CD4-positive, CD25-positive, alpha-beta regulatory T cell (primary cell): Measurements from ENCODE around the gene ITGAL. TPM values are rescaled to one million over a fixed set of nuclear protein-coding genes. Genes with fewer than 3 reads are reported as not detected.

ENCODE experiments used
- ATAC-seq, 2 donors: fragments of 150-1000 bp; cut with Tn5 transposase; one replicate each; pipeline ENCODE4 v1.10.0; 2021; ENCODE audit warnings: low read depth in 2 of 2, moderate number of reproducible peaks in 2 of 2, moderate library complexity in 1 of 2
- DNase-seq, 3 donors: peaks; one replicate each; pipeline versions ENCODE4 v3.0.0 to v3.0.0-alpha.2; 2012 to 2022; ENCODE audit warnings: mixed read lengths in 1 of 3
- H3K27ac ChIP-seq: one replicate; pipeline ENCODE4 v1.7.0; 2013; ENCODE audit warnings: mild to moderate bottlenecking, low read length; ENCODE audit not compliant: insufficient read depth, poor library complexity, severe bottlenecking
- H3K27me3 ChIP-seq: one replicate; pipeline ENCODE4 v1.7.0; 2013; ENCODE audit warnings: low read length; ENCODE audit not compliant: control insufficient read depth, insufficient read depth
- H3K36me3 ChIP-seq: one replicate; pipeline ENCODE4 v1.7.0; 2013; ENCODE audit warnings: mild to moderate bottlenecking, low read length, moderate library complexity; ENCODE audit not compliant: control insufficient read depth, insufficient read depth
- H3K4me1 ChIP-seq: 2 replicates; pipeline ENCODE4 v1.7.0; 2013; ENCODE audit warnings: mild to moderate bottlenecking, low read length; ENCODE audit not compliant: insufficient read depth, control insufficient read depth, poor library complexity, severe bottlenecking
- H3K4me3 ChIP-seq: one replicate; pipeline ENCODE4 v1.7.0; 2013; ENCODE audit warnings: low read depth, mild to moderate bottlenecking, low read length, moderate library complexity
- H3K9me3 ChIP-seq, 2 experiments: 1 replicate in 1 of 2; 2 replicates in 1 of 2; pipeline ENCODE4 v1.7.0; 2013; ENCODE audit warnings: low read length in 2 of 2, mild to moderate bottlenecking in 1 of 2, moderate library complexity in 1 of 2; ENCODE audit not compliant: control insufficient read depth in 2 of 2
- H3K27ac Mint-ChIP-seq, 3 donors: one replicate each; pipeline ENCODE4 v1.8.0; 2020 to 2022; ENCODE audit warnings: mild to moderate bottlenecking in 3 of 3, mixed read lengths in 3 of 3, moderate library complexity in 2 of 3
- H3K27me3 Mint-ChIP-seq: one replicate; pipeline ENCODE4 v1.8.0; 2022; ENCODE audit warnings: mild to moderate bottlenecking, mixed read lengths
- H3K36me3 Mint-ChIP-seq: one replicate; pipeline ENCODE4 v1.8.0; 2020; ENCODE audit warnings: mixed read lengths
- H3K4me1 Mint-ChIP-seq, 4 donors: one replicate each; pipeline ENCODE4 v1.8.0; 2020 to 2022; ENCODE audit warnings: mixed read lengths in 4 of 4, mild to moderate bottlenecking in 1 of 4
- H3K4me3 Mint-ChIP-seq, 4 donors: one replicate each; pipeline ENCODE4 v1.8.0; 2020 to 2022; ENCODE audit warnings: mild to moderate bottlenecking in 4 of 4, mixed read lengths in 4 of 4, moderate library complexity in 3 of 4
- H3K9me3 Mint-ChIP-seq, 7 donors: one replicate each; pipeline ENCODE4 v1.8.0; 2020 to 2022; ENCODE audit warnings: mixed read lengths in 7 of 7, mild to moderate bottlenecking in 3 of 7, moderate library complexity in 2 of 7
- polyA plus RNA-seq, 4 donors: library from polyadenylated mRNA; unstranded; fragments of 300-500 nt; fragmentation: Illumina TruSeq; gene quantifications; one replicate each; pipeline ENCODE4 v1.2.3, GENCODE V29; 2021
- total RNA-seq: library from RNA; stranded (reverse); gene quantifications from one replicate; pipeline ENCODE4 v1.2.3, GENCODE V29; 2022

Gene ITGAL
- total and polyA plus RNA-seq, 5 donors from 2014 or later: 106 to 393 (median 125) TPM

DNA sequence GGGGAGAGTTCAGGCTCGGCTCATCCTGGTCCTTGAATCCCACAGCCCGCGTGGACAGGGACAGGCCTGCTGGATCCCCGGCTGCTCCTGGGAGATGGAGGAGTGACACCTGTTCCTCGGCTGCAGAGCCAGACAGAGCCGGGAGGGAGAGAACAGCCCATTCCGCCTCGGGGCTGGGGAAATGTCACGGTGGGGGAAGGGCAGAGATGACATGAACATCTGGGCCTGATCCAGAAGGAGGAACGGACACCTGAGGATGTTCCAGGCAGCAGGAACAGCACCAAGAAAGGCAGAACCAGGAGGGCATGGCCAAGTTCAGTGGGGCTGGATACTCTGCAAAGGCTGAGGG lies 83.6 kb downstream of the ITGAL start:
- Histone ChIP-seq H3K9me3 (no peaks in the 10 kb centered on the region), H3K27ac (no peak overlapping the region), H3K27me3 (no peaks in the 10 kb centered on the region), H3K36me3 (peaks cover 18% of the 10 kb centered on the region), H3K4me3 (no peak overlapping the region), H3K4me1 (peaks cover 60% of the 10 kb centered on the region)
- peaks cover 16% of the 10 kb centered on the region for H3K36me3 Mint-ChIP-seq
- peak overlapping the region; percentile 26 to 92 (median 83) for H3K27ac Mint-ChIP-seq
- H3K4me1 Mint-ChIP-seq: peaks cover 10 to 67% (median 32%) of the 10 kb centered on the region in 4 donors
- H3K4me3 Mint-ChIP-seq: peak overlapping the region; percentile 46 to 93 (median 90)
- H3K27me3 Mint-ChIP-seq: no peaks in the 10 kb centered on the region
- ATAC-seq: no peak
- H3K9me3 Mint-ChIP-seq: no peaks in the 10 kb centered on the region
- no peak for DNase-seq

DNA sequence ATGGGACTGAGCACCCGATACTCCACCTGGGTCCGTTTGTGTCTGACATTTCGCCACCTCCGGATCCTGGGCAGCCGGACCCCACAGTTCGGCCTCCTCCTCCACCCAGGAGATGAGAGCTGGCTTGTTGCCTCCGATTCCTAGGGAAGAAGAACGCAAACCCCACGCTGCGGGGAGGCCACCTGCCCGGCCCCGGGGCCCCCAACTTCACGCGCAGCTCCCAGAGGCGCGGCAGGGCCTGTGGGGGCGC lies 85.1 kb downstream of the ITGAL start:
- H3K4me3 Mint-ChIP-seq: peak overlapping the region; percentile 83 to 93 (median 89)
- ATAC-seq (no peak), DNase-seq (no peak)
- H3K27me3 Mint-ChIP-seq: no peaks in the 10 kb centered on the region
- peaks cover 6 to 58% (median 25%) of the 10 kb centered on the region in 4 donors for H3K4me1 Mint-ChIP-seq
- no peaks in the 10 kb centered on the region for H3K9me3 Mint-ChIP-seq
- Histone ChIP-seq H3K36me3 (peaks cover 18% of the 10 kb centered on the region), H3K9me3 (no peaks in the 10 kb centered on the region), H3K27me3 (no peaks in the 10 kb centered on the region), H3K4me1 (peaks cover 51% of the 10 kb centered on the region), H3K4me3 (peak overlapping the region; percentile 70), H3K27ac (peak overlapping the region; percentile 95)
- H3K27ac Mint-ChIP-seq: peak overlapping the region; percentile 93 to 95 (median 95)
- H3K36me3 Mint-ChIP-seq: peaks cover 16% of the 10 kb centered on the region

GRCh38 chr16:30557957-30558788 lies 85.6 kb downstream of the ITGAL start, which contains the start of gene ZNF764:
TSS of gene ZNF764 (minus strand) at chr16:30558374. CDS start at chr16:30558182, 192 bp downstream.
- H3K4me3 ChIP-seq: peak within 1 kb of the TSS; percentile 72
- Mint-ChIP-seq H3K4me1 (peaks cover 6 to 52% (median 22%) of the 10 kb centered on the region in 4 donors), H3K27ac (peak within 1 kb of the TSS; percentile 93 to 95 (median 95)), H3K36me3 (peaks cover 16% of the 10 kb centered on the region), H3K9me3 (no peaks in the 10 kb centered on the region), H3K27me3 (no peaks in the 10 kb centered on the region), H3K4me3 (peak within 1 kb of the TSS; percentile 83 to 93 (median 89))
- H3K4me1 ChIP-seq: peaks cover 46% of the 10 kb centered on the region
- DNase-seq (peak; percentile 95 to 99 (median 95)), ATAC-seq (peak; percentile 93 to 95)
- no peaks in the 10 kb centered on the region for H3K27me3 ChIP-seq
- no peaks in the 10 kb centered on the region for H3K9me3 ChIP-seq
- H3K27ac ChIP-seq: peak within 1 kb of the TSS; percentile 95
- H3K36me3 ChIP-seq: peaks cover 17% of the 10 kb centered on the region

DNA sequence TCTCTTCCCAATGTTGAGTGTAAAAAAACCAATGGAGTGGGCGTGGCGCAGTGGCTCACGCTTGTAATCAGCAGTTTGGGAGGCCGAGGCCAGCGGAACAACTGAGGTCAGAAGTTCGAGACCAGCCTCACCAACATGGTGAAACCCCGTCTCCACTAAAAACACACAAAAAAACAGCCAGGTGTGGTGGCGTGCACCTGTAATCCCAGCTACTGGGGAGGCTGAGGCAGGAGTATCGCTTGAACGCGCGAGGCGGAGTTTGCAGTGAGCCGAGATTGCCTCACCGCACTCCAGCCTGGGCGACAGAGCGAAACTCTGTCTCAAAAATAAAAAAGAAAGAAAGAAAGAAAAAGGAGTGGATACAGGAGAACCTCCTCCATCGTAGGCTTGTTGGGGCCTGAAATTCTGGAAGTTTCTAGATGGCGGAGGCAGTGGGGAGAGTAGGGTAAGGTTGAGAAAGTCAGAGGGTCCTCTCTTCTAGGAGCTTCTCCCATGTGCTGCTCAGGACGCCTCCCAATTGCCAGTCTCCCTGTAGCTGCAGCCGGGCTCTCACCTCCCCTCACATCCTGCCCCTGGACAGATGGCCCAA lies 86.3 kb downstream of the ITGAL start:
- ATAC-seq (no peak), DNase-seq (no peak)
- Mint-ChIP-seq H3K4me1 (peaks cover 6 to 45% (median 15%) of the 10 kb centered on the region in 4 donors), H3K9me3 (no peaks in the 10 kb centered on the region), H3K27me3 (no peaks in the 10 kb centered on the region), H3K27ac (peak overlapping the region; percentile 74 to 93 (median 84)), H3K36me3 (peaks cover 11% of the 10 kb centered on the region), H3K4me3 (peak overlapping the region; percentile 83 to 93 (median 89))
- Histone ChIP-seq H3K4me3 (peak overlapping the region; percentile 72), H3K36me3 (peaks cover 11% of the 10 kb centered on the region), H3K4me1 (peaks cover 38% of the 10 kb centered on the region), H3K9me3 (no peaks in the 10 kb centered on the region), H3K27me3 (no peaks in the 10 kb centered on the region), H3K27ac (peak overlapping the region; percentile 95)

DNA sequence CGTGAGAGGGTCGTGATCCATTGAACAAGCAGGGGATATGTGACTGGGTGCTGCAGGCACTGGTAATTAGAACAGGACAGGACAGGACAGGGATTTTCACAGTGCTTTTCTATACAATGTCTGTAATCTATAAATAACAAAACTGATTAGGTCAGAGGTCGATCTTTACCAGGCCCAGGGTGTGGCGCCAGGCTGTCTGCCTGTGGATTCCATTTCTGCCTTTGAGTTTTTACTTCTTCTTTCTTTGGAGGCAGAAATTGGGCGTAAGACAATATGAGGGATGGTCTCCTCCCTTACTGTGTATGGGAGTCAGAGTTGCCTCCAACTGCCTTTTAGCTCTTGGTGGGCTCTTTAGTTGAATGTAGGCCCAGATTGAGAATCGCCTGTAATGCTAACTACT lies 87.1 kb downstream of the ITGAL start:
- peak overlapping the region; percentile 43 to 93 (median 85) for H3K4me3 Mint-ChIP-seq
- Histone ChIP-seq H3K4me3 (no peak overlapping the region), H3K27me3 (no peaks in the 10 kb centered on the region), H3K4me1 (peaks cover 34% of the 10 kb centered on the region), H3K9me3 (no peaks in the 10 kb centered on the region), H3K27ac (no peak overlapping the region), H3K36me3 (peaks cover 11% of the 10 kb centered on the region)
- peak overlapping the region in 2 of 3 donors; percentile 81 to 93 for H3K27ac Mint-ChIP-seq
- ATAC-seq (no peak), DNase-seq (no peak)
- peaks cover 4 to 38% (median 9%) of the 10 kb centered on the region in 4 donors for H3K4me1 Mint-ChIP-seq
- H3K36me3 Mint-ChIP-seq: peaks cover 5% of the 10 kb centered on the region
- H3K9me3 Mint-ChIP-seq: no peaks in the 10 kb centered on the region
- H3K27me3 Mint-ChIP-seq: no peaks in the 10 kb centered on the region

DNA sequence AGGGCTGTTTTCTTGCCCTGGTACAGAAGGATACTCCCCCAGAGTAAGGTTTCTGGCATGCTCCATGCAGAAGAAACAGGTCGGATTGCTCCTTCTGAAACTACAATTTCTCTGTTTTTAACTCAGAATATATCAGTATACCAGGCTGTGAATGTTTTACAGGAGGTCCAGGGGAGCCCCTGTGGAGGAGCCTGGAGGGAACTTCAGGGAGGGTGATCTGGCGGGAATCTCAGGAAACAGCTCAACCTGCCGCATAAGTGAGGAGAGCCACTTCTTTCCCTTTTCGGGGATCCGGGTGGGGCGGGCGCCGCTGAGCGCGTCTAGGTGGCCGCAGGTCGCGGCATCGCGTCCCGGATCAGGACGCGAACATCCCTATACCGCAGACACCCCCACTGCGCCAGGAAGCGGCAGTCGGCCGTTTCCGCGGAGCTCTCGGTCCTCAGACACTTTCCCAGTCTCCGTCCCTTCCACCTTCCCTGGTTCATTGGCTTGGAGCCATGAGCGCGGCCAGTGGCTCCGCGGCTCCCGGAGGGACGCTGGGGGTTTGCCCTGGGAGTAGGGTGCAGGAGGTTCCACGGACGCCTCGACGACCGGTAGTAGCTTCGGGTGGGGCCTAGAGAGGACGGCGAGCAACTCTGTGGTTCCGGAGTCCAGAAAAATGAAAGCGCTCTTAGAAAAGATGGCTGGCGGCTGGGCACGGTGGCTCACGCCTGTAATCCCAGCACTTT lies 88.7 kb downstream of the ITGAL start:
- Mint-ChIP-seq H3K4me3 (peak overlapping the region; percentile 87 to 92 (median 88)), H3K27me3 (no peaks in the 10 kb centered on the region), H3K27ac (peak overlapping the region; percentile 93 to 96 (median 94)), H3K36me3 (peaks cover 1% of the 10 kb centered on the region), H3K9me3 (no peaks in the 10 kb centered on the region), H3K4me1 (peaks cover 6 to 35% (median 12%) of the 10 kb centered on the region in 4 donors)
- H3K4me1 ChIP-seq: peaks cover 26% of the 10 kb centered on the region
- peak in 2 of 3 donors; percentile 11 to 56 for DNase-seq
- H3K9me3 ChIP-seq: no peaks in the 10 kb centered on the region
- H3K27ac ChIP-seq: peak overlapping the region; percentile 60
- H3K4me3 ChIP-seq: peak overlapping the region; percentile 61
- H3K27me3 ChIP-seq: no peaks in the 10 kb centered on the region
- ATAC-seq: no peak
- peaks cover under 1% of the 10 kb centered on the region for H3K36me3 ChIP-seq

DNA sequence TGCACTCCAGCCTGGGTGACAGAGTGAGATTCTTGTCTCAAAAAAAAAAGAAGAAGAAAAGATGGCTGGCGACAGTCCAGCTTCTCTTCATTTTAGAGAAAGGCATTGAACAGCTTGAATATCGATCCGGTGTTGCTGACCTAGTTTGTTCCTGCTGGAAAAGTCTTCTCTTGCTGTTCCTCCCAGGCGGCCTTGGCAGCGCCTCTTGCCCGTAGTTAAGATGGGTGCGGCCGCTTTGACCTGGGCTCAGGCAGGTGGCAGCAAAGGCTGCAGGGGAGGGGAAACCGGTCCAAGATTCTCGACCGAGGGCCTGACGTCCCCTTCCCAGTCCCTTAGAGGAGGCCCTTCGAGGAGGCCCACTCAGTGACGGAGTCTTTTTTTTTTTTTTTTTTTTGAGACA lies 89.5 kb downstream of the ITGAL start:
- Mint-ChIP-seq H3K4me3 (peak overlapping the region; percentile 87 to 92 (median 88)), H3K27me3 (no peaks in the 10 kb centered on the region), H3K9me3 (no peaks in the 10 kb centered on the region), H3K27ac (peak overlapping the region; percentile 93 to 96 (median 94)), H3K4me1 (peaks cover 6 to 35% (median 14%) of the 10 kb centered on the region in 4 donors), H3K36me3 (no peaks in the 10 kb centered on the region)
- H3K9me3 ChIP-seq: no peaks in the 10 kb centered on the region
- no peaks in the 10 kb centered on the region for H3K27me3 ChIP-seq
- H3K36me3 ChIP-seq: no peaks in the 10 kb centered on the region
- peak overlapping the region; percentile 61 for H3K4me3 ChIP-seq
- no peak for ATAC-seq
- peaks cover 21% of the 10 kb centered on the region for H3K4me1 ChIP-seq
- DNase-seq: no peak
- H3K27ac ChIP-seq: peak overlapping the region; percentile 60
